IMR-90 (cell line): ENCODE data around the gene PHF20. TPM values are rescaled to one million over a fixed set of nuclear protein-coding genes. Genes with fewer than 3 reads are reported as not detected.

Experiments
- ATAC-seq: fragments of 200-7000 bp; cut with Tn5 transposase; 2 replicates; pipeline ENCODE4 v1.9.1; 2020; ENCODE audit warnings: low read depth, mild to moderate bottlenecking, moderate library complexity
- BruUV-seq: library from RNA; stranded (reverse); fragments of 400-500 nt; replicated peaks from 2 replicates; lab custom pipeline; 2021; lab: Mats Ljungman, UMichigan
- CTCF ChIA-PET: fragments of 300-600 bp; formaldehyde crosslinking; extraction: SDS; loops from one replicate; lab custom pipeline; 2021; ENCODE audit warnings: antibody characterized with exemption; lab: Yijun Ruan, JAX
- POLR2A ChIA-PET: fragments of 300-600 bp; sonication (Branson Sonifier 250); formaldehyde crosslinking; loops from one replicate; lab custom pipeline; 2022; ENCODE audit warnings: antibody characterized with exemption; ENCODE audit not compliant: unreplicated experiment; lab: Charles Lee
- DNase-seq: peaks from one replicate; pipeline ENCODE4 v3.0.0; 2013
- H2AFZ ChIP-seq: replicated peaks from 2 replicates; pipeline ENCODE3; 2013; ENCODE audit warnings: low read length, mild to moderate bottlenecking; ENCODE audit not compliant: poor library complexity
- H2AK5ac ChIP-seq: 2 replicates; pipeline ENCODE4 v1.6.1; 2013; ENCODE audit warnings: low read depth, low read length, inconsistent platforms
- H2AK9ac ChIP-seq: replicated peaks from 2 replicates; pipeline ENCODE3; 2013; ENCODE audit warnings: mild to moderate bottlenecking, low read depth, low read length, moderate library complexity; ENCODE audit not compliant: poor library complexity
- H2BK120ac ChIP-seq: 2 replicates; pipeline ENCODE4 v1.6.1; 2013; ENCODE audit warnings: low read depth, low read length, inconsistent platforms
- H2BK15ac ChIP-seq: 3 replicates; pipeline ENCODE4 v1.6.1; 2013; ENCODE audit warnings: low read depth, low read length, inconsistent platforms
- H2BK20ac ChIP-seq: 2 replicates; pipeline ENCODE4 v1.6.1; 2013; ENCODE audit warnings: low read depth, mild to moderate bottlenecking, inconsistent platforms, low read length, moderate library complexity
- H2BK5ac ChIP-seq: 2 replicates; pipeline ENCODE4 v1.6.1; 2013; ENCODE audit warnings: mild to moderate bottlenecking, low read depth, low read length, inconsistent platforms; ENCODE audit not compliant: poor library complexity, severe bottlenecking
- H3K14ac ChIP-seq: replicated peaks from 2 replicates; pipeline ENCODE4 v1.6.1; 2013; ENCODE audit warnings: low read depth, low read length, inconsistent platforms
- H3K18ac ChIP-seq: 2 replicates; pipeline ENCODE4 v1.6.1; 2013; ENCODE audit warnings: low read depth, low read length, control low read depth
- H3K23ac ChIP-seq: 2 replicates; pipeline ENCODE4 v1.6.1; 2013; ENCODE audit warnings: low read depth, low read length, inconsistent platforms
- H3K27ac ChIP-seq: 2 replicates; pipeline ENCODE4 v1.5.1; 2013; ENCODE audit warnings: mild to moderate bottlenecking, control low read depth, low read length; ENCODE audit not compliant: insufficient read depth
- H3K27me3 ChIP-seq: 2 replicates; pipeline ENCODE4 v1.6.1; 2013; ENCODE audit warnings: low read length; ENCODE audit not compliant: control insufficient read depth, insufficient read depth
- H3K36me3 ChIP-seq: 2 replicates; pipeline ENCODE4 v1.6.1; 2013; ENCODE audit warnings: low read length, mixed read lengths; ENCODE audit not compliant: control insufficient read depth, insufficient read depth
- H3K4ac ChIP-seq: 2 replicates; pipeline ENCODE4 v1.6.1; 2013; ENCODE audit warnings: low read depth, low read length, inconsistent platforms
- H3K4me1 ChIP-seq: 2 replicates; pipeline ENCODE4 v1.6.1; 2013; ENCODE audit warnings: low read length, mixed read lengths; ENCODE audit not compliant: control insufficient read depth, insufficient read depth
- H3K4me2 ChIP-seq: 2 replicates; pipeline ENCODE4 v1.6.1; 2013; ENCODE audit warnings: low read depth, mild to moderate bottlenecking, control low read depth, low read length, moderate library complexity
- H3K4me3 ChIP-seq: 2 replicates; pipeline ENCODE4 v1.5.1; 2013; ENCODE audit warnings: low read depth, mild to moderate bottlenecking, control low read depth, low read length, moderate library complexity; ENCODE audit not compliant: insufficient read depth
- H3K56ac ChIP-seq: 2 replicates; pipeline ENCODE4 v1.6.1; 2013; ENCODE audit warnings: low read length, inconsistent platforms; ENCODE audit not compliant: insufficient read depth; ENCODE audit errors: extremely low read depth
- H3K79me1 ChIP-seq, 2 experiments: 2 replicates each; pipeline ENCODE4 v1.6.1; 2013; ENCODE audit warnings: low read length in 2 of 2, inconsistent platforms in 1 of 2, low read depth in 1 of 2
- H3K9ac ChIP-seq: 2 replicates; pipeline ENCODE4 v1.6.1; 2013; ENCODE audit warnings: low read depth, low read length, control low read depth
- H3K9me1 ChIP-seq: 2 replicates; pipeline ENCODE4 v1.6.1; 2013; ENCODE audit warnings: low read length, inconsistent platforms; ENCODE audit not compliant: insufficient read depth
- H3K9me3 ChIP-seq: 2 replicates; pipeline ENCODE4 v1.6.1; 2013; ENCODE audit warnings: low read length; ENCODE audit not compliant: control insufficient read depth, insufficient read depth
- H4K20me1 ChIP-seq: 2 replicates; pipeline ENCODE4 v1.6.1; 2013; ENCODE audit warnings: low read length, inconsistent platforms; ENCODE audit not compliant: insufficient read depth
- H4K5ac ChIP-seq: 2 replicates; pipeline ENCODE4 v1.6.1; 2013; ENCODE audit warnings: mild to moderate bottlenecking, low read depth, low read length, control low read depth
- H4K8ac ChIP-seq, 2 experiments: 2 replicates each; pipeline ENCODE4 v1.6.1; 2013; ENCODE audit warnings: low read depth in 2 of 2, low read length in 2 of 2, control low read depth in 1 of 2, inconsistent platforms in 1 of 2
- H4K91ac ChIP-seq: 2 replicates; pipeline ENCODE4 v1.6.1; 2013; ENCODE audit warnings: low read depth, low read length, inconsistent platforms; ENCODE audit not compliant: insufficient read depth
- BHLHE40 ChIP-seq: fragments of 150-350 bp; IDR thresholded peaks from 2 replicates; pipeline ENCODE4 v1.6.1; 2016; ENCODE audit warnings: mild to moderate bottlenecking, low read depth, low read length
- CHD1 ChIP-seq: IDR thresholded peaks from 2 replicates; pipeline ENCODE4 v1.6.1; 2012; ENCODE audit warnings: low read depth, low read length, improper control_type of control experiment
- CTCF ChIP-seq: conservative IDR thresholded peaks from 2 replicates; pipeline ENCODE4 v1.5.1; 2012; ENCODE audit warnings: mild to moderate bottlenecking, low read depth, low read length, improper control_type of control experiment
- ELK1 ChIP-seq: fragments of 150-350 bp; IDR thresholded peaks from 2 replicates; pipeline ENCODE4 v1.6.1; 2016; ENCODE audit warnings: low read depth, mild to moderate bottlenecking, low read length, moderate library complexity, borderline replicate concordance
- FOS ChIP-seq: fragments of 150-350 bp; IDR thresholded peaks from 2 replicates; pipeline ENCODE4 v1.6.1; 2016; ENCODE audit warnings: low read depth, low read length
- MAFK ChIP-seq: IDR thresholded peaks from 2 replicates; pipeline ENCODE4 v1.6.1; 2012; ENCODE audit warnings: low read depth, low read length, improper control_type of control experiment
- MAZ ChIP-seq: IDR thresholded peaks from 2 replicates; pipeline ENCODE4 v1.6.1; 2012; ENCODE audit warnings: low read depth, mild to moderate bottlenecking, low read length, improper control_type of control experiment, moderate library complexity, borderline replicate concordance
- MXI1 ChIP-seq: IDR thresholded peaks from 2 replicates; pipeline ENCODE4 v1.6.1; 2012; ENCODE audit warnings: low read depth, mild to moderate bottlenecking, low read length, moderate library complexity, borderline replicate concordance
- NFE2L2 ChIP-seq: fragments of 150-350 bp; IDR thresholded peaks from 2 replicates; pipeline ENCODE4 v1.6.1; 2016; ENCODE audit warnings: low read depth, mild to moderate bottlenecking, low read length
- POLR2A ChIP-seq: IDR thresholded peaks from 2 replicates; pipeline ENCODE4 v1.6.1; 2012; ENCODE audit warnings: mild to moderate bottlenecking, low read depth, low read length
- RAD21 ChIP-seq: IDR thresholded peaks from 2 replicates; pipeline ENCODE4 v1.6.1; 2012; ENCODE audit warnings: low read length, improper control_type of control experiment
- RCOR1 ChIP-seq: IDR thresholded peaks from 2 replicates; pipeline ENCODE4 v1.6.1; 2012; ENCODE audit warnings: mild to moderate bottlenecking, low read length, improper control_type of control experiment; ENCODE audit not compliant: insufficient replicate concordance
- RFX5 ChIP-seq: IDR thresholded peaks from 2 replicates; pipeline ENCODE4 v1.8.0; 2012; ENCODE audit warnings: low read depth, mild to moderate bottlenecking, low read length, moderate library complexity
- SMC3 ChIP-seq: fragments of 150-350 bp; IDR thresholded peaks from 2 replicates; pipeline ENCODE4 v1.6.1; 2016; ENCODE audit warnings: low read depth, mild to moderate bottlenecking, antibody characterized with exemption, low read length, moderate library complexity
- USF2 ChIP-seq: fragments of 150-350 bp; IDR thresholded peaks from 2 replicates; pipeline ENCODE4 v1.6.1; 2017; ENCODE audit warnings: mild to moderate bottlenecking, antibody characterized with exemption, low read length, low read depth
- WGBS, 2 experiments: methylation state at CpG; one replicate each; pipeline versions ENCODE4 v1.1.5 to v1.1.7; 2013; ENCODE audit warnings: missing lambda C conversion rate in 2 of 2; ENCODE audit not compliant: insufficient read length in 1 of 2; ENCODE audit errors: extremely low coverage in 2 of 2; 5-methylcytosine and 5-hydroxymethylcytosine counted together
- dilution Hi-C: fragments of 300-500 bp; cut with HindIII; formaldehyde crosslinking; loops from one replicate; pipeline ENCODE4 v1.14.3; 2018; ENCODE audit warnings: low sequenced_read_pairs; ENCODE audit not compliant: unreplicated experiment
- in situ Hi-C: fragments of 300-500 bp; cut with MboI; formaldehyde crosslinking; loops from 3 replicates; pipeline ENCODE4 v1.14.3; 2019; ENCODE audit warnings: low sequenced_read_pairs, inconsistent platforms, mixed read lengths
- intact Hi-C: fragments of 100-400 bp; cut with micrococcal nuclease; formaldehyde crosslinking; loops from 2 replicates; pipeline ENCODE4 v1.10.0; 2022
- polyA plus RNA-seq, 3 experiments: library from polyadenylated mRNA; depleted of rRNA; stranded (reverse); fragments of >200 nt; gene quantifications; 2 replicates each; pipeline ENCODE4 v1.2.3, GENCODE V29; 2012; ENCODE audit warnings: low replicate concordance in 1 of 3
- total RNA-seq: library from RNA; depleted of rRNA; stranded (reverse); fragments of >200 nt; gene quantifications from 2 replicates; pipeline ENCODE4 v1.2.3, GENCODE V29; 2012

Gene PHF20
- total and polyA plus RNA-seq, 2 of the 4 experiments (the other 2 are of a cell fraction): 22.0 to 22.5 TPM

DNA sequence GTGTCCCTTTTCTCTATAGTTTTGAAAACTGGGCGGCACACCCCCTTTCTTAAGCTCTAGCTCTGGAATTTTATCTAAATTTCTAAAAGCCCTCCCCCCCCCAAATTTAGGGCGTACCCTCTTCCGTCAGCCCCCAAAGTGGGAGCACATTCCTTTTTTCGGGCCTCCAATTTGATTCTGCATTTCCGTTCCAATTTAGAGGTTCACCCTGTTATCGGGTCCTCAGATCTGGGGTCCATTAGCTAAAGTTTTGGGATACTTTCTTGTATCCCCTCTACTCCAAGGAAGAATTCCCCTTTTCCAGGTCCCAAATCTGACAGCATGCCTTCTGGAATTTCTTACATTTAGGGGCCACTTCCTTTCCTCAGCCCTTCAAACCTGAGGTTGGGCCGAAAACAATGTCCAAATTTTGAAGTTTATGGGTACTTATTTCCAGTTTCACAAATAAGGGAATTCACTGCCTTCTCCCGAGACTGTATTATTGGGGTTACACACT lies 796 bp downstream of the PHF20 start:
- Histone ChIP-seq H2AK9ac (peak overlapping the region; percentile 59), H3K4me1 (peaks cover 21% of the 10 kb centered on the region), H3K18ac (peak overlapping the region; percentile 89; the same call in 1 of the 2 replicates), H3K27me3 (no peaks in the 10 kb centered on the region), H3K9me1 (peaks cover 22% of the 10 kb centered on the region), H3K4ac (peak overlapping the region; percentile 67; the same call in 1 of the 2 replicates), H3K9ac (peak overlapping the region; percentile 88), H2BK5ac (peak overlapping the region; percentile 75), H2AK5ac (peak overlapping the region; percentile 68; the same call in 1 of the 2 replicates), H3K4me2 (peak overlapping the region; percentile 93), H3K14ac (peak overlapping the region; percentile 79), H3K79me1 (peaks cover 45 to 58% of the 10 kb centered on the region in 2 experiments), H4K8ac (peak overlapping the region; percentile 81 to 91), H3K56ac (peak overlapping the region; percentile 89), H4K91ac (peak overlapping the region; percentile 79), H3K27ac (peak overlapping the region; percentile 79), H2BK15ac (no peak overlapping the region; the same call in 2 of the 3 replicates), H4K20me1 (peaks cover 20% of the 10 kb centered on the region; the same call in 1 of the 2 replicates), H2BK20ac (no peak overlapping the region), H2AFZ (no peak overlapping the region), H3K23ac (peak overlapping the region; percentile 80), H3K9me3 (no peaks in the 10 kb centered on the region), H3K36me3 (peaks cover 3% of the 10 kb centered on the region; the same call in 1 of the 2 replicates), H2BK120ac (peak overlapping the region; percentile 58; the same call in 1 of the 2 replicates), H3K4me3 (peak overlapping the region; percentile 94), H4K5ac (peak overlapping the region; percentile 79)
- CTCF ChIA-PET: no interaction called here
- in situ Hi-C loops: loop anchor here (25.0 kb wide), 1 partner anchor 365 kb away; no protein-coding TSS in a partner anchor
- 6% methylated on average over 6 of the region's 8 CpGs; no CpG with 5 or more reads in 1 of the 2 experiments for WGBS, 2 experiments
- BruUV-seq: no TSS peak
- POLR2A ChIA-PET: no interaction called here
- DNase-seq (no peak), ATAC-seq (no peak)
- intact Hi-C loops: loop anchor here (1.0 kb wide), 1 partner anchor 112 kb away; no protein-coding TSS in a partner anchor
- dilution Hi-C loops: no loop called here
- TF ChIP-seq FOS (no peak), CHD1 (no peak), SMC3 (no peak), POLR2A (no peak; the same call in 1 of the 2 replicates), CTCF (no peak), MXI1 (no peak), BHLHE40 (no peak), NFE2L2 (no peak), RFX5 (no peak), MAFK (no peak), MAZ (no peak), USF2 (no peak), ELK1 (no peak), RAD21 (no peak), RCOR1 (no peak)
